H9 (cell line): ENCODE data around the gene TMF1. TPM values are rescaled to one million over a fixed set of nuclear protein-coding genes. Genes with fewer than 3 reads are reported as not detected.

Experiments
- DNase-seq: peaks from one replicate; pipeline ENCODE4 v3.0.0-alpha.2; 2017
- H2AFZ ChIP-seq: one replicate; pipeline ENCODE4 v1.6.1; 2013; ENCODE audit warnings: mild to moderate bottlenecking, low read length, control low read depth, moderate library complexity
- H2AK5ac ChIP-seq: 2 replicates; pipeline ENCODE4 v1.6.1; 2013; ENCODE audit warnings: low read length, control low read depth, mixed read lengths; ENCODE audit not compliant: insufficient read length
- H2BK120ac ChIP-seq: one replicate; pipeline ENCODE4 v1.6.1; 2013; ENCODE audit warnings: low read depth, mild to moderate bottlenecking, low read length, control low read depth, inconsistent platforms; ENCODE audit not compliant: poor library complexity, severe bottlenecking
- H2BK12ac ChIP-seq: 2 replicates; pipeline ENCODE4 v1.6.1; 2013; ENCODE audit warnings: low read length, control low read depth, mixed read lengths, low read depth; ENCODE audit not compliant: insufficient read length
- H2BK15ac ChIP-seq: 2 replicates; pipeline ENCODE4 v1.6.1; 2013; ENCODE audit warnings: low read depth, low read length, control low read depth
- H2BK20ac ChIP-seq: one replicate; pipeline ENCODE4 v1.6.1; 2013; ENCODE audit warnings: low read depth, mild to moderate bottlenecking, low read length, control low read depth, inconsistent platforms; ENCODE audit not compliant: poor library complexity, severe bottlenecking
- H2BK5ac ChIP-seq: 2 replicates; pipeline ENCODE4 v1.6.1; 2013; ENCODE audit warnings: low read length, control low read depth, mixed read lengths; ENCODE audit not compliant: insufficient read length
- H3K14ac ChIP-seq: 2 replicates; pipeline ENCODE4 v1.6.1; 2013; ENCODE audit warnings: low read length, control low read depth; ENCODE audit not compliant: insufficient read depth
- H3K18ac ChIP-seq: 2 replicates; pipeline ENCODE4 v1.6.1; 2013; ENCODE audit warnings: low read depth, mild to moderate bottlenecking, mixed read lengths, low read length, control low read depth; ENCODE audit not compliant: insufficient read length
- H3K23ac ChIP-seq: 2 replicates; pipeline ENCODE4 v1.6.1; 2013; ENCODE audit warnings: low read length, control low read depth, mixed read lengths, low read depth; ENCODE audit not compliant: insufficient read length
- H3K23me2 ChIP-seq: 2 replicates; pipeline ENCODE4 v1.6.1; 2013; ENCODE audit warnings: low read depth, mild to moderate bottlenecking, mixed read lengths, low read length, control low read depth; ENCODE audit not compliant: insufficient read length, poor library complexity, severe bottlenecking
- H3K27ac ChIP-seq: 2 replicates; pipeline ENCODE4 v1.5.1; 2013; ENCODE audit warnings: low read length, control low read depth, mixed read lengths, low read depth; ENCODE audit not compliant: insufficient read length
- H3K27me3 ChIP-seq: 2 replicates; pipeline ENCODE4 v1.6.1; 2013; ENCODE audit warnings: low read length, control low read depth, inconsistent platforms; ENCODE audit not compliant: insufficient read depth
- H3K4ac ChIP-seq: 2 replicates; pipeline ENCODE4 v1.6.1; 2013; ENCODE audit warnings: low read depth, mild to moderate bottlenecking, control low read depth, inconsistent platforms, low read length, moderate library complexity
- H3K4me1 ChIP-seq: 2 replicates; pipeline ENCODE4 v1.6.1; 2013; ENCODE audit warnings: low read length, control low read depth, inconsistent platforms; ENCODE audit not compliant: insufficient read depth
- H3K4me2 ChIP-seq: 2 replicates; pipeline ENCODE4 v1.6.1; 2013; ENCODE audit warnings: low read length, control low read depth, mixed read lengths; ENCODE audit not compliant: insufficient read length, insufficient read depth
- H3K56ac ChIP-seq: 2 replicates; pipeline ENCODE4 v1.6.1; 2013; ENCODE audit warnings: low read depth, mild to moderate bottlenecking, mixed read lengths, low read length, control low read depth; ENCODE audit not compliant: insufficient read length
- H3K79me1 ChIP-seq: 2 replicates; pipeline ENCODE4 v1.6.1; 2013; ENCODE audit warnings: low read depth, mild to moderate bottlenecking, moderate library complexity, low read length, control low read depth, inconsistent platforms; ENCODE audit not compliant: insufficient read depth, poor library complexity, severe bottlenecking
- H3K79me2 ChIP-seq: 2 replicates; pipeline ENCODE4 v1.6.1; 2013; ENCODE audit warnings: low read length, control low read depth, inconsistent platforms; ENCODE audit not compliant: insufficient read depth
- H3K9ac ChIP-seq: 2 replicates; pipeline ENCODE4 v1.6.1; 2013; ENCODE audit warnings: low read length, control low read depth, mixed read lengths; ENCODE audit not compliant: insufficient read length; ENCODE audit errors: extremely low read depth
- H3K9me3 ChIP-seq: one replicate; pipeline ENCODE4 v1.6.1; 2013; ENCODE audit warnings: low read depth, low read length, inconsistent platforms; ENCODE audit not compliant: control insufficient read depth
- H3T11ph ChIP-seq: one replicate; pipeline ENCODE4 v1.6.1; 2013; ENCODE audit warnings: mild to moderate bottlenecking, low read length, control low read depth, inconsistent platforms
- H4K20me1 ChIP-seq: one replicate; pipeline ENCODE4 v1.6.1; 2013; ENCODE audit not compliant: control insufficient read depth, insufficient read length, insufficient read depth
- H4K5ac ChIP-seq: 2 replicates; pipeline ENCODE4 v1.6.1; 2013; ENCODE audit warnings: low read depth, mild to moderate bottlenecking, mixed read lengths, low read length, control low read depth; ENCODE audit not compliant: insufficient read length
- H4K8ac ChIP-seq: replicated peaks from 2 replicates; pipeline ENCODE4 v1.6.1; 2013; ENCODE audit warnings: low read length, control low read depth, mixed read lengths, low read depth; ENCODE audit not compliant: insufficient read length
- H4K91ac ChIP-seq: 2 replicates; pipeline ENCODE4 v1.6.1; 2013; ENCODE audit warnings: low read depth, mild to moderate bottlenecking, moderate library complexity, mixed read lengths, low read length, control low read depth; ENCODE audit not compliant: insufficient read length
- H3K27ac Mint-ChIP-seq, 3 experiments: 2 replicates in 2 of 3; 3 replicates in 1 of 3; pipeline ENCODE4 v1.8.0; 2020 to 2021; ENCODE audit warnings: mixed read lengths in 3 of 3, mild to moderate bottlenecking in 1 of 3, moderate library complexity in 1 of 3
- H3K27me3 Mint-ChIP-seq: 2 replicates; pipeline ENCODE4 v1.8.0; 2021; ENCODE audit warnings: low read depth, mild to moderate bottlenecking, moderate library complexity, mixed read lengths
- H3K36me3 Mint-ChIP-seq, 3 experiments: 2 replicates in 2 of 3; 3 replicates in 1 of 3; pipeline ENCODE4 v1.8.0; 2020 to 2021; ENCODE audit warnings: low read depth in 3 of 3, mixed read lengths in 3 of 3; ENCODE audit not compliant: insufficient read depth in 1 of 3
- H3K4me1 Mint-ChIP-seq, 2 experiments: 2 replicates each; pipeline ENCODE4 v1.8.0; 2020; ENCODE audit warnings: mixed read lengths in 2 of 2
- H3K4me3 Mint-ChIP-seq, 2 experiments: 2 replicates in 1 of 2; 3 replicates in 1 of 2; pipeline ENCODE4 v1.8.0; 2020 to 2021; ENCODE audit warnings: mild to moderate bottlenecking in 2 of 2, mixed read lengths in 2 of 2, moderate library complexity in 1 of 2
- H3K9me3 Mint-ChIP-seq, 2 experiments: 2 replicates in 1 of 2; 3 replicates in 1 of 2; pipeline ENCODE4 v1.8.0; 2020; ENCODE audit warnings: mild to moderate bottlenecking in 2 of 2, mixed read lengths in 2 of 2, moderate library complexity in 1 of 2
- WGBS: extraction: QIAGEN DNeasy Blood & Tissue Kit; methylation state at CpG from one replicate; pipeline ENCODE4 v1.1.7; 2013; ENCODE audit warnings: missing lambda C conversion rate, low lambda C conversion rate, mixed read lengths; ENCODE audit not compliant: insufficient read length; ENCODE audit errors: extremely low coverage; 5-methylcytosine and 5-hydroxymethylcytosine counted together
- total RNA-seq: library from RNA; stranded (reverse); gene quantifications from 2 replicates; pipeline ENCODE4 v1.2.1, GENCODE V29; 2021
- TF ChIP-seq, protein P1 (sequence below): fragments of 200-600 bp; sonication (generic); conservative IDR thresholded peaks from 3 replicates; pipeline ENCODE4 v1.8.0; 2021; ENCODE audit warnings: antibody characterized with exemption, mild to moderate bottlenecking

Gene TMF1
- total RNA-seq, 1 experiment from 2014 or later = 21.9 TPM

- H3K4me1 Mint-ChIP-seq = peaks cover 0 to 3% of the 10 kb centered on the region in 2 experiments; a peak in 1 of 4 replicates
- Histone ChIP-seq H4K8ac (no peak overlapping the region), H3K4ac (no peak overlapping the region), H3K9ac (no peak overlapping the region), H4K91ac (no peak overlapping the region), H3K27me3 (no peaks in the 10 kb centered on the region), H3K4me1 (no peaks in the 10 kb centered on the region), H3K23me2 (no peaks in the 10 kb centered on the region), H3K56ac (no peak overlapping the region), H2BK12ac (no peak overlapping the region), H2BK120ac (no peak overlapping the region), H4K5ac (no peak overlapping the region), H2BK15ac (no peak overlapping the region), H2AFZ (no peak overlapping the region), H3K23ac (no peak overlapping the region), H2BK5ac (no peak overlapping the region), H3K14ac (no peak overlapping the region), H3K79me2 (no peaks in the 10 kb centered on the region; the same call in 1 of the 2 replicates), H3K27ac (no peak overlapping the region), H3K9me3 (no peaks in the 10 kb centered on the region), H3K79me1 (no peaks in the 10 kb centered on the region), H2BK20ac (no peak overlapping the region), H2AK5ac (no peak overlapping the region), H4K20me1 (no peaks in the 10 kb centered on the region), H3K18ac (no peak overlapping the region), H3K4me2 (no peak overlapping the region), H3T11ph (no peak overlapping the region)
- TF ChIP-seq, protein P1, sequence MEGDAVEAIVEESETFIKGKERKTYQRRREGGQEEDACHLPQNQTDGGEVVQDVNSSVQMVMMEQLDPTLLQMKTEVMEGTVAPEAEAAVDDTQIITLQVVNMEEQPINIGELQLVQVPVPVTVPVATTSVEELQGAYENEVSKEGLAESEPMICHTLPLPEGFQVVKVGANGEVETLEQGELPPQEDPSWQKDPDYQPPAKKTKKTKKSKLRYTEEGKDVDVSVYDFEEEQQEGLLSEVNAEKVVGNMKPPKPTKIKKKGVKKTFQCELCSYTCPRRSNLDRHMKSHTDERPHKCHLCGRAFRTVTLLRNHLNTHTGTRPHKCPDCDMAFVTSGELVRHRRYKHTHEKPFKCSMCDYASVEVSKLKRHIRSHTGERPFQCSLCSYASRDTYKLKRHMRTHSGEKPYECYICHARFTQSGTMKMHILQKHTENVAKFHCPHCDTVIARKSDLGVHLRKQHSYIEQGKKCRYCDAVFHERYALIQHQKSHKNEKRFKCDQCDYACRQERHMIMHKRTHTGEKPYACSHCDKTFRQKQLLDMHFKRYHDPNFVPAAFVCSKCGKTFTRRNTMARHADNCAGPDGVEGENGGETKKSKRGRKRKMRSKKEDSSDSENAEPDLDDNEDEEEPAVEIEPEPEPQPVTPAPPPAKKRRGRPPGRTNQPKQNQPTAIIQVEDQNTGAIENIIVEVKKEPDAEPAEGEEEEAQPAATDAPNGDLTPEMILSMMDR = no peak
- no peak for DNase-seq
- WGBS = no CpG with 5 or more reads among the region's 4 CpGs
- H3K27ac Mint-ChIP-seq = no peak overlapping the region
- H3K27me3 Mint-ChIP-seq = no peaks in the 10 kb centered on the region
- peaks cover 0 to 13% (median 0%) of the 10 kb centered on the region in 3 experiments; a peak in 1 of 7 replicates for H3K36me3 Mint-ChIP-seq
- no peaks in the 10 kb centered on the region for H3K9me3 Mint-ChIP-seq
- no peak overlapping the region for H3K4me3 Mint-ChIP-seq
These were observed 47.4 kb upstream of the TMF1 start for GRCh38 chr3:69099576-69099975.
